ENCODE data around the gene RNF125.

DNA sequence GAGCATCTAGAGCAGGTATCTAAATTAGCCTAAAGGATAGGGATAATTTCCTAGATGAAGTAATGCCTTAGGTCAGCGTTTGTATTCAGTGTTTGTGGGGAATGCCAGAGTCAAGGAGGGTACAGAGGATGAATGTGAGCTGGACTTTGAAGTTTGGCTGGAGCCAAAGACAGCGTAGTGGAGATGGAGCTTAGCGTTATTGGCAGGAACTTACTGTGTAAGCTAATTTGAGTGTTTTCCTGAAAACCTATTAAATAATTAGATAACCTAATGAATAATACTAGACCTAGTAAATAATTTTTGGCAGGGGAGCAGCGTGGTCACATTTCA lies 77.2 kb downstream of the RNF125 start:
- TF ChIP-seq CTCF (IDR thresholded peaks at IDR 0.05; ENCODE audit: insufficient read depth, low read length) (no peak), REST (IDR thresholded peaks at IDR 0.05; ENCODE audit: insufficient replicate concordance, low read depth) (no peak), POLR2AphosphoS5 (IDR thresholded peaks at IDR 0.05; ENCODE audit: low read depth) (no peak)

Data from HL-60 (cell line).